ENCODE data around the gene CAST.

GRCh38 chr5:96616801-96617200 lies 45.4 kb upstream of the CAST start:
- TF ChIP-seq, protein P1, sequence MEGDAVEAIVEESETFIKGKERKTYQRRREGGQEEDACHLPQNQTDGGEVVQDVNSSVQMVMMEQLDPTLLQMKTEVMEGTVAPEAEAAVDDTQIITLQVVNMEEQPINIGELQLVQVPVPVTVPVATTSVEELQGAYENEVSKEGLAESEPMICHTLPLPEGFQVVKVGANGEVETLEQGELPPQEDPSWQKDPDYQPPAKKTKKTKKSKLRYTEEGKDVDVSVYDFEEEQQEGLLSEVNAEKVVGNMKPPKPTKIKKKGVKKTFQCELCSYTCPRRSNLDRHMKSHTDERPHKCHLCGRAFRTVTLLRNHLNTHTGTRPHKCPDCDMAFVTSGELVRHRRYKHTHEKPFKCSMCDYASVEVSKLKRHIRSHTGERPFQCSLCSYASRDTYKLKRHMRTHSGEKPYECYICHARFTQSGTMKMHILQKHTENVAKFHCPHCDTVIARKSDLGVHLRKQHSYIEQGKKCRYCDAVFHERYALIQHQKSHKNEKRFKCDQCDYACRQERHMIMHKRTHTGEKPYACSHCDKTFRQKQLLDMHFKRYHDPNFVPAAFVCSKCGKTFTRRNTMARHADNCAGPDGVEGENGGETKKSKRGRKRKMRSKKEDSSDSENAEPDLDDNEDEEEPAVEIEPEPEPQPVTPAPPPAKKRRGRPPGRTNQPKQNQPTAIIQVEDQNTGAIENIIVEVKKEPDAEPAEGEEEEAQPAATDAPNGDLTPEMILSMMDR (IDR thresholded peaks at IDR 0.05; ENCODE audit: insufficient read depth, low read depth, low read length): no peak
- TF ChIP-seq EZH2 (IDR thresholded peaks at IDR 0.05; ENCODE audit: insufficient read depth, low read length): no peak

Data from astrocyte (in vitro differentiated cells and primary cell).